GM12892 (cell line): Measurements from ENCODE around the gene SNPH.

ENCODE experiments used
- POLR2A ChIP-seq: IDR thresholded peaks from 2 replicates; pipeline ENCODE4 v1.6.1; 2011; ENCODE audit warnings: low read depth, low read length, control low read depth
- TAF1 ChIP-seq: IDR thresholded peaks from 2 replicates; pipeline ENCODE4 v1.6.1; 2011; ENCODE audit warnings: low read depth, mild to moderate bottlenecking, control low read depth, low read length, borderline replicate concordance

GRCh38 chr20:1247689-1248088 is 18.4 kb upstream of the SNPH start:
- TF ChIP-seq POLR2A: no peak
- no peak for TF ChIP-seq TAF1
